Calu3 (cell line): ENCODE results near the gene PPM1H. TPM values are rescaled to one million over a fixed set of nuclear protein-coding genes. Genes with fewer than 3 reads are reported as not detected.

Experiments used
- BruUV-seq: library from RNA; stranded (reverse); fragments of 400-500 nt; replicated peaks from 2 replicates; lab custom pipeline; 2021; lab: Mats Ljungman, UMichigan
- CTCF ChIA-PET: fragments of 300-600 bp; sonication (Branson Sonifier 250); formaldehyde crosslinking; loops from one replicate; lab custom pipeline; 2022; ENCODE audit warnings: antibody characterized with exemption; lab: Charles Lee
- DNase-seq: peaks from one replicate; pipeline ENCODE4 v3.0.0; 2022
- H3K27ac Mint-ChIP-seq: one replicate; pipeline ENCODE4 v1.8.0; 2022; ENCODE audit warnings: mixed read lengths; ENCODE audit not compliant: unreplicated experiment
- H3K27me3 Mint-ChIP-seq: one replicate; pipeline ENCODE4 v1.8.0; 2022; ENCODE audit warnings: mixed read lengths; ENCODE audit not compliant: unreplicated experiment
- H3K36me3 Mint-ChIP-seq: one replicate; pipeline ENCODE4 v1.8.0; 2022; ENCODE audit warnings: mild to moderate bottlenecking, moderate library complexity, mixed read lengths; ENCODE audit not compliant: insufficient read depth, unreplicated experiment
- H3K4me1 Mint-ChIP-seq: one replicate; pipeline ENCODE4 v1.8.0; 2022; ENCODE audit warnings: mild to moderate bottlenecking, low read depth, mixed read lengths; ENCODE audit not compliant: unreplicated experiment
- H3K4me3 Mint-ChIP-seq: one replicate; pipeline ENCODE4 v1.8.0; 2022; ENCODE audit warnings: mild to moderate bottlenecking, low read depth, moderate library complexity, mixed read lengths; ENCODE audit not compliant: unreplicated experiment
- H3K9me3 Mint-ChIP-seq: one replicate; pipeline ENCODE4 v1.8.0; 2022; ENCODE audit warnings: low read depth, mixed read lengths; ENCODE audit not compliant: unreplicated experiment
- intact Hi-C: fragments of 100-400 bp; cut with micrococcal nuclease; formaldehyde crosslinking; loops from one replicate; pipeline ENCODE4 v1.10.0; 2022; ENCODE audit not compliant: unreplicated experiment
- total RNA-seq: library from RNA; stranded (reverse); gene quantifications from 2 replicates; pipeline ENCODE4 v1.2.3, GENCODE V29; 2022
- TF ChIP-seq, protein P1 (sequence below): fragments of 200-600 bp; IDR thresholded peaks from one replicate; pipeline ENCODE4 v1.8.0; 2022; ENCODE audit warnings: antibody characterized with exemption; ENCODE audit not compliant: unreplicated experiment

Gene PPM1H
- total RNA-seq, 1 experiment from 2014 or later: 36.7 TPM

DNA sequence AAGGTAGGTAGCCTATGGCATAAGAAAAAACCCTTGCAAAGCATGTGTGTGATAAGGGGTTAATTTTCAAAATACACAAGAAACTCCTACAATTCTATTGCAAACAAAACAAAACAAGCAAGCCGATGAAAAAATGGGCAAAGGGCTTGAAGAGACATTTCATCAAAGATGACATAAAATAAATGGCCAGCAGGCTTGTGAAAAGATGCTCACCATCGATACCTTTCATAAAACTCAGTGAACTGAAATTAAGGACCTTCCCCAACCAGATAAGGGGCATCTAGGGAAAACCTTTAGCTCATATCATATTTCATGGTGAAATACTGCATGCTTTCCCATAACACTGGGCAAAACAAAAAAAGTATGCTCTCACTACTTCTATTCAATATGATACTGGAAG is 131.2 kb downstream of the PPM1H start:
- TF ChIP-seq, protein P1, sequence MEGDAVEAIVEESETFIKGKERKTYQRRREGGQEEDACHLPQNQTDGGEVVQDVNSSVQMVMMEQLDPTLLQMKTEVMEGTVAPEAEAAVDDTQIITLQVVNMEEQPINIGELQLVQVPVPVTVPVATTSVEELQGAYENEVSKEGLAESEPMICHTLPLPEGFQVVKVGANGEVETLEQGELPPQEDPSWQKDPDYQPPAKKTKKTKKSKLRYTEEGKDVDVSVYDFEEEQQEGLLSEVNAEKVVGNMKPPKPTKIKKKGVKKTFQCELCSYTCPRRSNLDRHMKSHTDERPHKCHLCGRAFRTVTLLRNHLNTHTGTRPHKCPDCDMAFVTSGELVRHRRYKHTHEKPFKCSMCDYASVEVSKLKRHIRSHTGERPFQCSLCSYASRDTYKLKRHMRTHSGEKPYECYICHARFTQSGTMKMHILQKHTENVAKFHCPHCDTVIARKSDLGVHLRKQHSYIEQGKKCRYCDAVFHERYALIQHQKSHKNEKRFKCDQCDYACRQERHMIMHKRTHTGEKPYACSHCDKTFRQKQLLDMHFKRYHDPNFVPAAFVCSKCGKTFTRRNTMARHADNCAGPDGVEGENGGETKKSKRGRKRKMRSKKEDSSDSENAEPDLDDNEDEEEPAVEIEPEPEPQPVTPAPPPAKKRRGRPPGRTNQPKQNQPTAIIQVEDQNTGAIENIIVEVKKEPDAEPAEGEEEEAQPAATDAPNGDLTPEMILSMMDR: no peak
- no peak for DNase-seq
- H3K9me3 Mint-ChIP-seq: no peaks in the 10 kb centered on the region
- H3K27ac Mint-ChIP-seq: no peak overlapping the region
- H3K36me3 Mint-ChIP-seq: peaks cover 7% of the 10 kb centered on the region
- H3K4me1 Mint-ChIP-seq: peaks cover 25% of the 10 kb centered on the region
- no peaks in the 10 kb centered on the region for H3K27me3 Mint-ChIP-seq
- BruUV-seq: no TSS peak
- no peak overlapping the region for H3K4me3 Mint-ChIP-seq
- CTCF ChIA-PET: interaction anchor here (0.5 to 1.7 kb wide), 4 partner anchors 8 to 265 kb away, joined by 3 to 7 read pairs (median 4); no protein-coding TSS in a partner anchor
- intact Hi-C loops: no loop called here

DNA sequence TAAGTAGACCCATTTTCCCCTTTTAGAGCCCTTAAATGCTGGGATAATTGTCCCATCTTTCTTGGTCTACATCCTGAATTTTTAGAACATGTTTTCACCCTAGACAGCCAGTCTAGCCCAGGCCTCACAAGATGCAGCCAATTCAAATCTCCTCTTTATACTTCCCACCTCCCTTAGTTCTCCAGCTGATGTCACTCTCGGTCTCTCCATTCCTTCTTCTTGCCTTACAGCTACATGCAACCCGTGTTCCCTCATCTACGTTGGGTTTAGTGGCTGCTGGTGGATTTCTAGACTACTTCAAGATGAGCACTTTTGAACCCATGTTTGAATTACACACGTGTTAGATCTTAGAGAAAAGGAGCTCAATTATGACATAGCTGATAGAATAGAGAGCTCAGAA is 132.0 kb downstream of the PPM1H start:
- Mint-ChIP-seq H3K4me3 (no peak overlapping the region), H3K36me3 (peaks cover 7% of the 10 kb centered on the region), H3K27me3 (no peaks in the 10 kb centered on the region), H3K27ac (no peak overlapping the region), H3K4me1 (peaks cover 30% of the 10 kb centered on the region), H3K9me3 (no peaks in the 10 kb centered on the region)
- intact Hi-C loops: no loop called here
- no peak for DNase-seq
- TF ChIP-seq, protein P1: no peak
- CTCF ChIA-PET: interaction anchor here (0.6 to 1.7 kb wide), 5 partner anchors 9 to 977 kb away, joined by 3 to 7 read pairs (median 4); no protein-coding TSS in a partner anchor
- no TSS peak for BruUV-seq

DNA sequence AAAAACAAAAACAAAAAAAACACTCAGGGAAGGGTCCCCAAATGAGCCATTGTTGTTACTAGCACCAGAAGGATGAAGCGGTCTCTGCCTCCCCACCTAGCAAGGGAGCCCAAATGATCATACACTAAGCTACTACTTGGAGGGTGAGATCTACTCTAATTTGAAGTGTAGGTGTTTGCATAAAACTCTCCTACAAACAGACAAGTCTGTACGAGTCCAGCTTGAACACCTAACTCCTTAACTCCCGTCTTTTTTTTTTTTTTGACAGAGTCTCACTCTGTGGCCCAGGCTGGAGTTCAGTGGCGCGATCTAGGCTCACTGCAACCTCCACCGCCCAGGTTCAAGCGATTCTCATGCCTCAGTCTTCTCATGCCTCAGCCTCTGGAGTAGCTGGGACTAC is 132.6 kb downstream of the PPM1H start:
- H3K4me1 Mint-ChIP-seq: peaks cover 30% of the 10 kb centered on the region
- intact Hi-C loops: no loop called here
- no peak overlapping the region for H3K27ac Mint-ChIP-seq
- H3K36me3 Mint-ChIP-seq: peaks cover 11% of the 10 kb centered on the region
- TF ChIP-seq, protein P1: no peak
- H3K27me3 Mint-ChIP-seq: no peaks in the 10 kb centered on the region
- no peak overlapping the region for H3K4me3 Mint-ChIP-seq
- BruUV-seq: no TSS peak
- no peaks in the 10 kb centered on the region for H3K9me3 Mint-ChIP-seq
- no peak for DNase-seq
- CTCF ChIA-PET: interaction anchor here (0.6 to 1.7 kb wide), 4 partner anchors 10 to 978 kb away, joined by 4 to 7 read pairs (median 4); no protein-coding TSS in a partner anchor

DNA sequence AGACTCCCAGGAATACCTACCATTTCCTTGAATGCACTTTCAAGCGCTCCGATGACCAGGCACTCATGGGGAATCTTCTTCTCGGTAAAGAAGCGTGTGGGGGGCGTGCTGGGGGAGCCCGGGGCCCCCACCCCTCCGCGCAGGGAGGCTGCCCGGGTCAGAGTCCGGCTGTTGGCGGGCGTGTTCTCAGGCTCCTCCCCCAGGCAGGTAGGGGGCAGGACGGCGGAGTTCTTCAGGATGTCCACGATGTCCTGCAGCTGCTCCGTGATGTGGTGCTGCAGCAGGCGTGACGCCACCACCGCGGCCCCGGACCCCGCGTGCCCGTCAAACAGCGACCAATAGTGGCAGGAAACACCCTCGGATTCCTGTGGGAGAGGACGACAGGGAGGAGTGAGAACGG is 133.2 kb downstream of the PPM1H start:
- no peak overlapping the region for H3K27ac Mint-ChIP-seq
- peaks cover 30% of the 10 kb centered on the region for H3K4me1 Mint-ChIP-seq
- TF ChIP-seq, protein P1: no peak
- no peak overlapping the region for H3K4me3 Mint-ChIP-seq
- H3K27me3 Mint-ChIP-seq: no peaks in the 10 kb centered on the region
- DNase-seq: no peak
- no peaks in the 10 kb centered on the region for H3K9me3 Mint-ChIP-seq
- CTCF ChIA-PET: no interaction called here
- BruUV-seq: no TSS peak
- intact Hi-C loops: no loop called here
- peaks cover 14% of the 10 kb centered on the region for H3K36me3 Mint-ChIP-seq
